Skeletal muscle satellite cell (primary cell): ENCODE results near the gene UNC80.

ENCODE experiments used
- H3K27me3 ChIP-seq: 2 replicates; pipeline ENCODE4 v1.7.0; 2013; ENCODE audit warnings: low read length; ENCODE audit not compliant: control insufficient read depth, insufficient read depth
- H3K36me3 ChIP-seq: 2 replicates; pipeline ENCODE4 v1.7.0; 2013; ENCODE audit warnings: mild to moderate bottlenecking, control low read depth, low read length; ENCODE audit not compliant: insufficient read depth
- H3K4me1 ChIP-seq: 2 replicates; pipeline ENCODE4 v1.7.0; 2013; ENCODE audit warnings: low read length; ENCODE audit not compliant: control insufficient read depth, insufficient read depth
- H3K4me2 ChIP-seq: 2 replicates; pipeline ENCODE4 v1.7.0; 2013; ENCODE audit warnings: mild to moderate bottlenecking, low read length
- H3K4me3 ChIP-seq: 2 replicates; pipeline ENCODE4 v1.7.0; 2013; ENCODE audit warnings: low read length
- H3K9ac ChIP-seq: 2 replicates; pipeline ENCODE4 v1.7.0; 2013; ENCODE audit warnings: mild to moderate bottlenecking, low read depth, low read length, moderate library complexity
- H3K9me3 ChIP-seq: replicated peaks from 2 replicates; pipeline ENCODE4 v1.7.0; 2013; ENCODE audit warnings: mild to moderate bottlenecking, control low read depth, low read length

UNC80 gene

DNA sequence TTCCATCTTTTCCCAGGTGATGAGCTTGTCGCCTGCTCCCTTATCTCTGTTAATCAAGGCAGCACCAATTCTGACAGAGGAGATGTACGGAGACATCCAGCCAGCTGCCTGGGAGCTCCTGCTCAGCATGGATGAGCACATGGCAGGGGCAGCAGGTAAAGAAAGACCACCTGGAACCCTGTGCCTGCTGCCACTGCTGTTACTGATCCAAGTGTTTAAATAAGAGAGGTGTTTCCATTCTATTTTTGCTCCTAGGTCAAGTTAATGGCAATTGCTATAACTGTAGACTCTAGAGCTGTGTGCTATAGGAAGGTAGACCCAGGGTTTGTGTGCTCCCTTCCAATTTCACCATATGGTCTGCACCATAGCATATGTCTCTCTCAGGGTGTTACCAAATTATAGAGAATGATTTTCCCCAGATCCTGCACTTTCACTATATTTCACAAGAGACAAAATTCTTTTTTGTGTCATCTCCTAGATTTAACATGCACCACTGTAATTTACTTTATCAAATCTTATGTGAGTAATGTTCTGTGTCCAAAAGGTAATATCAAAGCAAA, 142.2 kb downstream of the UNC80 start:
- Histone ChIP-seq H3K36me3 (no peaks in the 10 kb centered on the region), H3K4me1 (no peaks in the 10 kb centered on the region), H3K27me3 (no peaks in the 10 kb centered on the region), H3K9ac (no peak overlapping the region), H3K4me2 (no peak overlapping the region), H3K9me3 (no peaks in the 10 kb centered on the region), H3K4me3 (no peak overlapping the region)

DNA sequence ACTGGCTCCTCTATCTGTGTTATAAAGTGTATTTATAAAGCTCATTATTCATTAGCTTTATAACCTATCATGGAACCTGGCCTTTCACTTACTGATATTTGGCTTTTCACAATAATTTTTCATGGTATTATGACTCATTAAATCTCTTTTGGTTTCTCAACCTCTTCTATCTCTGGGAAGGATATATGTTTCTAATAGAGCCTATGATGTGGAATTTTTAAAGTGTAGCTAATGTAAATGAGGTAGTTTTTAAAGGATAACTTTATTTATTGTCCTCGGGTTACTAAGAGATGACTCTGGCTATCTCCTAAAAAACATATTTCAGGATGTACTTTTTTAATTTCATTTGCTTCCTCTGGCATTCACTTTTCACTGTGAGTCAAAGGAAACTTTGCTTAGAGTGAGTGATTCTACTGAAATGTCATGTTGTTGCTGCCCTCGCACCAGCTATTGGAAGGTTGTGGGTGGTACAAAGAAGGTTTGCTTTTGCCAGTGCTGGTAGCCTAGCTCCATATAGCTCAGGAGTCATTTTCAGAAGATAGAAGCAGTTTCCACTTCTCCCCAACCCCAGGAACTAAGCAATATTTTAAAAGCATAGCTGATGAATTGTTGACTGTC, 145.6 kb downstream of the UNC80 start:
- no peaks in the 10 kb centered on the region for H3K4me1 ChIP-seq
- H3K9ac ChIP-seq = no peak overlapping the region
- H3K9me3 ChIP-seq = no peaks in the 10 kb centered on the region
- no peak overlapping the region for H3K4me2 ChIP-seq
- H3K27me3 ChIP-seq = no peaks in the 10 kb centered on the region
- H3K4me3 ChIP-seq = no peak overlapping the region
- H3K36me3 ChIP-seq = no peaks in the 10 kb centered on the region

GRCh38 chr2:209918251-209918650, 146.6 kb downstream of the UNC80 start:
- no peaks in the 10 kb centered on the region for H3K27me3 ChIP-seq
- no peak overlapping the region for H3K4me2 ChIP-seq
- no peak overlapping the region for H3K4me3 ChIP-seq

GRCh38 chr2:209922116-209922515, 150.5 kb downstream of the UNC80 start:
- no peak overlapping the region for H3K4me2 ChIP-seq
- H3K9ac ChIP-seq = no peak overlapping the region
- no peaks in the 10 kb centered on the region for H3K9me3 ChIP-seq
- no peaks in the 10 kb centered on the region for H3K4me1 ChIP-seq
- H3K36me3 ChIP-seq = no peaks in the 10 kb centered on the region
- no peaks in the 10 kb centered on the region for H3K27me3 ChIP-seq
- no peak overlapping the region for H3K4me3 ChIP-seq

More at GRCh38 chr2:209918251-209918650, 146.6 kb downstream of the UNC80 start:
- Histone ChIP-seq H3K36me3 (no peaks in the 10 kb centered on the region), H3K9ac (no peak overlapping the region), H3K9me3 (no peaks in the 10 kb centered on the region), H3K4me1 (no peaks in the 10 kb centered on the region)

DNA sequence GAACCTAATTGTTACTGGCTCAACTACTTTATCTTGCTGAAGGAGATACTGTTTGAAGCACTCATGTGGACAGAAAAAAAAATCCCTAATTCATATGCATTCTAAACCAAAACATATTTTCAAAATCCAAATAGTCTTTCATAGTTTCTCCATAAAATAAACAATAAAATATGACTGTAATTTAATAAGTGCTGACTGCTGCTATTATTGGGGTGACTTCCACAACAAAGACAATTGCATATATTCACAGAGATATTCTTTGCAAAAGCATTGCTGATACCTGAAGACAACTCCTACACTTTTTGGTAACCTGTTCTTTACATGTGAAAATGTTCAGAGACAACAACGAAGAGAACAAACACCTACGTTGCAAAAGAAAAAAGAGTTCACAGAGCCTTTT, 157.7 kb downstream of the UNC80 start:
- no peaks in the 10 kb centered on the region for H3K9me3 ChIP-seq
- H3K9ac ChIP-seq = no peak overlapping the region
- no peaks in the 10 kb centered on the region for H3K27me3 ChIP-seq
- peaks cover 6% of the 10 kb centered on the region for H3K4me1 ChIP-seq
- H3K4me2 ChIP-seq = no peak overlapping the region
- no peak overlapping the region for H3K4me3 ChIP-seq
- no peaks in the 10 kb centered on the region for H3K36me3 ChIP-seq

- Histone ChIP-seq H3K4me1 (peaks cover 9% of the 10 kb centered on the region), H3K27me3 (no peaks in the 10 kb centered on the region), H3K4me2 (peak overlapping the region; percentile 80), H3K9me3 (no peaks in the 10 kb centered on the region), H3K36me3 (no peaks in the 10 kb centered on the region), H3K9ac (no peak overlapping the region), H3K4me3 (peak overlapping the region; percentile 60)
These were observed 162.2 kb downstream of the UNC80 start for GRCh38 chr2:209933499-209934483.

- Histone ChIP-seq H3K9ac (no peak overlapping the region), H3K4me1 (peaks cover 9% of the 10 kb centered on the region), H3K27me3 (no peaks in the 10 kb centered on the region), H3K4me2 (no peak overlapping the region), H3K4me3 (no peak overlapping the region), H3K36me3 (no peaks in the 10 kb centered on the region), H3K9me3 (no peaks in the 10 kb centered on the region)
These were observed 164.6 kb downstream of the UNC80 start for GRCh38 chr2:209936106-209936666.

- Histone ChIP-seq H3K36me3 (no peaks in the 10 kb centered on the region), H3K27me3 (no peaks in the 10 kb centered on the region), H3K4me3 (no peak overlapping the region), H3K9me3 (no peaks in the 10 kb centered on the region), H3K4me1 (peaks cover 9% of the 10 kb centered on the region), H3K9ac (no peak overlapping the region), H3K4me2 (no peak overlapping the region)
These were observed 166.3 kb downstream of the UNC80 start for GRCh38 chr2:209937893-209938292.

- Histone ChIP-seq H3K4me2 (no peak overlapping the region), H3K9ac (no peak overlapping the region), H3K4me3 (no peak overlapping the region), H3K4me1 (peaks cover 5% of the 10 kb centered on the region), H3K36me3 (no peaks in the 10 kb centered on the region), H3K27me3 (no peaks in the 10 kb centered on the region), H3K9me3 (no peaks in the 10 kb centered on the region)
These were observed 167.3 kb downstream of the UNC80 start for GRCh38 chr2:209938906-209939305.

DNA sequence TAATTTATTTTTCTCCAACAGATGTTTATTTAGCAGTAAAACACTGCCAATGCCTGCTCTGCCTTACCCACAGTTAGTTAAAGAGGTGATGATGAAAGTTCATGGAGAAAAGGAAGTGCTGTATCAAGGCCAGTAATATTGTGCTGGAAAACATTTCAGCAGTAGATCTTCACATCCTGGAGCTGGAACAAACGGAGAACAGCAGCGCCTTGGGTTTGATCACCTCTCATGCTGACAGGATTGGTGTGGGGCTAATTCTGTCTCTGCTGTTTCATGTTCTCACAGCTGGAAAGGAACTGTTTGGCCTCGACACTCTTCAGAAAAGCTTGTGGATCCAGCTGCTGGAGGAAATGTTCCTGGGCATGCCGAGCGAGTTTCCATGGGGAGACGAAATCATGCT, 169.3 kb downstream of the UNC80 start:
- Histone ChIP-seq H3K9ac (no peak overlapping the region), H3K4me2 (no peak overlapping the region), H3K4me3 (no peak overlapping the region), H3K9me3 (no peaks in the 10 kb centered on the region), H3K27me3 (no peaks in the 10 kb centered on the region), H3K36me3 (no peaks in the 10 kb centered on the region), H3K4me1 (no peaks in the 10 kb centered on the region)

DNA sequence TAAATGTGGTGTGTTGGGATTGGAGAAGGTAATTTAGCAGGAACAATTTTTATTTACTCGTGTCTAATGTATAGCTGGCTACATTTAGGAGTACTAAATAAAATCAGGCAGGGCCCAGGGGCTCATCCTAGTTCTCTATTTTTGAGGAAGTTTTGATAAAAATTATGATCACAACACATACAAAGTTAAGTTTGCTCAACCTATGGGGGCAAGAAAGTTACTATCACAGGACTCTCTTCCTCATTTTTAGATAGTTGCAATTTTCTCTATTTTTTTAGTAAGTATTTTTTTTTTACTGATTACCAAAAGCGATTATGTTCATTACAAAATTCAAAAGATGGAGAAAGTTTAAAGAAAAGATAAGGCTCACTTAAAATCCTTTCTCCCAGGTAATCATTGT, 170.8 kb downstream of the UNC80 start:
- Histone ChIP-seq H3K4me2 (no peak overlapping the region), H3K27me3 (no peaks in the 10 kb centered on the region), H3K4me1 (no peaks in the 10 kb centered on the region), H3K9ac (no peak overlapping the region), H3K4me3 (no peak overlapping the region), H3K36me3 (no peaks in the 10 kb centered on the region), H3K9me3 (no peaks in the 10 kb centered on the region)
